GM12891 (cell line): Measurements from ENCODE around the gene GCK.

ENCODE experiments used
- PAX5 ChIP-seq: IDR thresholded peaks from 2 replicates; pipeline ENCODE4 v1.6.1; 2011; ENCODE audit warnings: low read length, moderate library complexity, mild to moderate bottlenecking; ENCODE audit not compliant: insufficient read depth, severe bottlenecking
- POLR2A ChIP-seq: IDR thresholded peaks from 2 replicates; pipeline ENCODE4 v1.6.1; 2011; ENCODE audit warnings: low read depth, low read length, control low read depth
- POLR2AphosphoS5 ChIP-seq: IDR thresholded peaks from 2 replicates; pipeline ENCODE4 v1.6.1; 2011; ENCODE audit warnings: low read depth, low read length, control low read depth
- SPI1 ChIP-seq: IDR thresholded peaks from 2 replicates; pipeline ENCODE4 v1.6.1; 2011; ENCODE audit warnings: low read depth, low read length, control low read depth
- TAF1 ChIP-seq: IDR thresholded peaks from 2 replicates; pipeline ENCODE4 v1.6.1; 2011; ENCODE audit warnings: low read depth, low read length, control low read depth

- TF ChIP-seq POLR2AphosphoS5 (no peak), POLR2A (no peak), TAF1 (no peak), PAX5 (no peak), SPI1 (no peak)
Measured at GRCh38 chr7:44220358-44221112, 31.3 kb upstream of the GCK start.
